Nephron progenitor cell (in vitro differentiated cells): Measurements from ENCODE around the gene PCDHGC3.
A peak's percentile ranks its signal among the peaks of the same experiment; 100 is the strongest.

Experiments
- DNase-seq: peaks from one replicate; pipeline ENCODE4 v3.0.0; 2021
- H3K27ac Mint-ChIP-seq: 2 replicates; pipeline ENCODE4 v1.8.0; 2021; ENCODE audit warnings: mild to moderate bottlenecking, moderate library complexity, mixed read lengths
- H3K27me3 Mint-ChIP-seq: 2 replicates; pipeline ENCODE4 v1.8.0; 2021; ENCODE audit warnings: mild to moderate bottlenecking, low read depth, mixed read lengths; ENCODE audit not compliant: poor library complexity
- H3K36me3 Mint-ChIP-seq: 2 replicates; pipeline ENCODE4 v1.8.0; 2021; ENCODE audit warnings: low read depth, mixed read lengths
- H3K4me1 Mint-ChIP-seq: 2 replicates; pipeline ENCODE4 v1.8.0; 2021; ENCODE audit warnings: mixed read lengths
- H3K4me3 Mint-ChIP-seq: 2 replicates; pipeline ENCODE4 v1.8.0; 2021; ENCODE audit warnings: mild to moderate bottlenecking, moderate library complexity, mixed read lengths
- H3K9me3 Mint-ChIP-seq: 2 replicates; pipeline ENCODE4 v1.8.0; 2021; ENCODE audit warnings: mild to moderate bottlenecking, moderate library complexity, mixed read lengths
- TF ChIP-seq, protein P1 (sequence below): fragments of 200-600 bp; sonication (generic); IDR thresholded peaks from 2 replicates; pipeline ENCODE4 v1.5.0; 2021; ENCODE audit warnings: antibody characterized with exemption

Gene PCDHGC3

DNA sequence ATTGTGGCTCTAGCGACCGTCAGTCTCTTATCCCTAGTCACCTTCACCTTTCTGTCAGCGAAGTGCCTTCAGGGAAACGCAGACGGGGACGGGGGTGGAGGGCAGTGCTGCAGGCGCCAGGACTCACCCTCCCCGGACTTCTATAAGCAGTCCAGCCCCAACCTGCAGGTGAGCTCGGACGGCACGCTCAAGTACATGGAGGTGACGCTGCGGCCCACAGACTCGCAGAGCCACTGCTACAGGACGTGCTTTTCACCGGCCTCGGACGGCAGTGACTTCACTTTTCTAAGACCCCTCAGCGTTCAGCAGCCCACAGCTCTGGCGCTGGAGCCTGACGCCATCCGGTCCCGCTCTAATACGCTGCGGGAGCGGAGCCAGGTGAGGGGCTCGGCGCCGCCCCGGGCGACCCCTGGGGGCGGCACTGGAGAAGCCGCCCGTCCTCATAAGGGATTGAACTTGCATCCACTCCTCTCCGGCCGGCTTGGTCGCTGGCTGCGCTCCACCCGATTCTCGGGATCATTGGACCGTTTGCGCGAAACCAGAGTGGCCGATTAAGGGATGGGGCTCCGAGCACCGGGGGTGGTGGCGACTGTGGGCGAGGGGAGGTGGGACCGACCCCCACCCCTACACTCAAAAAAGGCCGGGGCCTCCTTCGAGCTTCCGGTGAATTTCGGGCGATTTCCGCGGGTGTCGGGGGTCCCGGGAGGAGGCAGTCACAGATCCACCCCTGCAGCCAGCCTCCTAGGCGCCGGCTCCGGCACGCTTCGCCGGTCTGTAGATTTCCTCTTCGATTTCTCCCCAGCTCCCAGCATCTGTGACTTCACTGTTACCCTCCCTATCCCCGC, 15.8 kb downstream of the PCDHGC3 start:
- Mint-ChIP-seq H3K27ac (no peak overlapping the region), H3K4me1 (peaks cover 61% of the 10 kb centered on the region), H3K9me3 (peaks cover 47% of the 10 kb centered on the region), H3K4me3 (no peak overlapping the region), H3K27me3 (peaks cover 7% of the 10 kb centered on the region), H3K36me3 (peaks cover 65% of the 10 kb centered on the region)
- TF ChIP-seq, protein P1, sequence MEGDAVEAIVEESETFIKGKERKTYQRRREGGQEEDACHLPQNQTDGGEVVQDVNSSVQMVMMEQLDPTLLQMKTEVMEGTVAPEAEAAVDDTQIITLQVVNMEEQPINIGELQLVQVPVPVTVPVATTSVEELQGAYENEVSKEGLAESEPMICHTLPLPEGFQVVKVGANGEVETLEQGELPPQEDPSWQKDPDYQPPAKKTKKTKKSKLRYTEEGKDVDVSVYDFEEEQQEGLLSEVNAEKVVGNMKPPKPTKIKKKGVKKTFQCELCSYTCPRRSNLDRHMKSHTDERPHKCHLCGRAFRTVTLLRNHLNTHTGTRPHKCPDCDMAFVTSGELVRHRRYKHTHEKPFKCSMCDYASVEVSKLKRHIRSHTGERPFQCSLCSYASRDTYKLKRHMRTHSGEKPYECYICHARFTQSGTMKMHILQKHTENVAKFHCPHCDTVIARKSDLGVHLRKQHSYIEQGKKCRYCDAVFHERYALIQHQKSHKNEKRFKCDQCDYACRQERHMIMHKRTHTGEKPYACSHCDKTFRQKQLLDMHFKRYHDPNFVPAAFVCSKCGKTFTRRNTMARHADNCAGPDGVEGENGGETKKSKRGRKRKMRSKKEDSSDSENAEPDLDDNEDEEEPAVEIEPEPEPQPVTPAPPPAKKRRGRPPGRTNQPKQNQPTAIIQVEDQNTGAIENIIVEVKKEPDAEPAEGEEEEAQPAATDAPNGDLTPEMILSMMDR: no peak
- no peak for DNase-seq

DNA sequence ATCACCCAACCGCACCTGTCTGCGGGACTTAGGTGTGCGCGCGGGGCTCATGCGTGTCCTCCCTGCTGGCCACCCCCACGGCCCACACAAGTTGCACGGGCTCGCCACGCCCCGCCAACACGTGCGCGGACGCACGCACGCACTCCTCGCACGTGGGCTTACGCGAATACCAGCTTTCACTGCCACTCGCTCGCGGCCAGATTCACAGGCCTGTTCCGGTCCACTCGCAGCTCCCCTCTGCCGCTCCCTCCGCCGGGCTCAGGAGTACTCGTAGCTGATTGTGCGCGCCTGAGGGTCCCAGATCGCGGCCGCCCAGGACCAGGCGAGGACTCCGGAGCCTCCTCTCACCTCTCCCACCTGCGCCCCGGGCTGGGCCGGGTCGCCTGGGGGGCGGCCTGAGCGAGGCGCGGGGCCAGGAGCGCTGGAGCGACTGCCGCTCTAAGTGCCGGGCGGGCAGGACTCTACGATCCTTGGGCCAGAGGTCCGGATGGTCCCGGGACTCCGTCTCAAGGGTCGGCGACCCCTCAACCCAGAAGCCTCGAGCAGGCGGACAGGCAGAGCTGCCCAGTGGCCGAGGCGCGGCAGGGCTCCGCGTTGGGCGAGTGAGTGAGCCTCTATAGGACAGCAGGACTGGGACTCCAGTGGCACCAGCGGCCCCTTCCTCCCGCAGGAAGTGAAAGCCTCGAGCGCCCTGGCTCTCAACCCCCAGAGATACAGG, 16.6 kb downstream of the PCDHGC3 start:
- peaks cover 65% of the 10 kb centered on the region for H3K36me3 Mint-ChIP-seq
- TF ChIP-seq, protein P1: no peak
- H3K27ac Mint-ChIP-seq: no peak overlapping the region
- no peak for DNase-seq
- peaks cover 5% of the 10 kb centered on the region for H3K27me3 Mint-ChIP-seq
- peaks cover 55% of the 10 kb centered on the region for H3K4me1 Mint-ChIP-seq
- peaks cover 39% of the 10 kb centered on the region for H3K9me3 Mint-ChIP-seq
- H3K4me3 Mint-ChIP-seq: no peak overlapping the region

DNA sequence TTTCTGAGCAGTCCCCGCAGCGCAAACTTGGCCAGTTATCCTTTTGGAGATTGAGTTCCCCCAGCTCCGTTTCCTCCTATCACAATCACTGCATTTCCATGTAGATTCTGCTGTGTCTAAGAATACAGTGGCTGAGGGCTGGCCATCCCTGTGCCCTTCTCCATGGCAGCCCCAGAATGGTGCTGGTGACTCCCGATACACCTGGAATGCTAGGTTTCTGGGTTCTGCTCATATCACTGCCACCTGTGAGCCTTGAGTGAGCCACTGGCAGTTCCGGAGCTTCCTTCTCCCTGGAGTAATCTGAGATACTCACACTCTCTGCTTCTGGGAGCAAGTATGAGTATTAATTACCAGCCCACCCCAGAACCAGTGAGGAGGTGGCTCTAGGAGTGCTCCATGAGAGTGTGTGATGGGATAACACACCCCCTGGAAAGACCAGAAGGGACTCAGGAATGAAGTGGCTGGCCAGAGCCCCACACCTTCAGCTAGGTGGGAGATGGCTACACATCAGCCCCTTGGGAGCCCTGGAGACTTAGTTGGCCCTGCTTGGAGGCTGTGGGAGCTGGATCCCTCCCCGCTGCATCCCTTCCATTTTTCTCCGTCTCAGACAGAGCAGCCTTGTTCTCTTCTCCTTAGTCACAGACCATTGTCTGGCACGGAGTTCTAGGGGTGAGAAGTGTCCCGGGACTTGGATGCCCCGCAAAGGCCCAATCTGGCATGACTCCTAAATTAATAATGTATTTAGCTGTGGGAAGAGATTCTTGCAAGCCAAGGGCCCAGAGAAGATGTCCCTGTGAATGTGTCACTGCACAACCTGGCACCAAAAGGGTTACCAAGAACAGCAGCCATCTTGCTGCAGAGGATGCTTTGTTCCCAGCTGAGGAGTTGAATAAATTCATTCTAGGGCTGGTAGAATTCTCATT, 18.0 kb downstream of the PCDHGC3 start:
- Mint-ChIP-seq H3K4me1 (peaks cover 48% of the 10 kb centered on the region), H3K36me3 (peaks cover 63% of the 10 kb centered on the region), H3K27me3 (peaks cover 4% of the 10 kb centered on the region), H3K27ac (peak overlapping the region; percentile 98), H3K9me3 (peaks cover 24% of the 10 kb centered on the region), H3K4me3 (peak overlapping the region; percentile 75)
- no peak for DNase-seq
- TF ChIP-seq, protein P1: no peak

DNA sequence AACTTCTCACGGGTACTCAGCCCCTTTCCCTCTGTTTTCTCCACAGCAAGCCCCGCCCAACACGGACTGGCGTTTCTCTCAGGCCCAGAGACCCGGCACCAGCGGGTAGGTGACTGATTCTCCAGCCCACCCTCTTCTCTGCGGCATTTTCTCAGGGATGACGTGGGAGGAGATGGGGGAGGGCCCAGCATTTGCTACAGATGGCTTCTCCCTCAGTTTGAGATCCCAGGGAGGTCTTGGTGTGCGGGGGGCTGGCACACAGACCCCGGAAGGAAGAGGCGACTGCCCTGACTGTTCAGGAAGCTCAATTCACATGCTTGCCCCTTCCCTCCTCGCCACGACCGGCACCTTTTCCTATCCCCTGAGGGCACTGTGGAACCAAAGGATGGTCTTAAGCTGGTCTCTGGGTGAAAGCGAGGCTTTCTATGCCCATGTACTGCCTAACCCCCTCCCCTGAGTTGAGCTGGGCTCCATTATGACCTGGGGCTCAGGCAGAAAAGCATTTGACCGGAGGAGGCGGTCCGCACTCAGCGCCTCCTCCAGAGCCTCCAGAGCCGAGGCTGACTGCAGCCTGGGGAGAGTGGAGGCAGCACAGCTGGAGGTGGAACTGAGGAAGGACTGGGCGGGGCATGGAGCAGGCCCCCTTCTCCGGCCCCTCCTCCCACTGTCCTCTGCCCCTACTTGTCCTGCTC, 19.1 kb downstream of the PCDHGC3 start:
- Mint-ChIP-seq H3K36me3 (peaks cover 62% of the 10 kb centered on the region), H3K27me3 (peaks cover 6% of the 10 kb centered on the region), H3K4me3 (peak overlapping the region; percentile 75), H3K4me1 (peaks cover 48% of the 10 kb centered on the region), H3K27ac (peak overlapping the region; percentile 98), H3K9me3 (peaks cover 14% of the 10 kb centered on the region)
- DNase-seq: peak; percentile 71
- TF ChIP-seq, protein P1: no peak

DNA sequence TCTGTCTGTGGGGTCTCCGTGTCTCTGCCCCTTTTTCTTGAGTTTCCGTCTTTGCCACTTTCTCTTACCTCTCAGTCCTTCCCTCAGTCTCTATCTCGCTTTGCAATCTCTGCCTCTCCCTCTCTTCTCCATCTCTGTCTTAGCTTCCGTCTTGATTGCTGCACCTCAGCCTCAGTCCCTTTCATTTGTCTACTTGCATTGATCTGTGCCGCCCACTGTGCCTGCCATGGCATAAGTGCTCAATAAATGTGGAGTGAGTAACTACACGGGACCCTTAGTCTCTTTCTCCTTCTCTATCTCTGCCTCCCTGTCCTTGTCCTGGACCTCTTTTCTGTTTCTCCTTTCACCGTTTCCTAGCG, 19.7 kb downstream of the PCDHGC3 start:
- H3K4me1 Mint-ChIP-seq: peaks cover 48% of the 10 kb centered on the region
- peaks cover 62% of the 10 kb centered on the region for H3K36me3 Mint-ChIP-seq
- peak overlapping the region; percentile 96 for H3K27ac Mint-ChIP-seq
- TF ChIP-seq, protein P1: no peak
- H3K27me3 Mint-ChIP-seq: peaks cover 6% of the 10 kb centered on the region
- DNase-seq: no peak
- H3K4me3 Mint-ChIP-seq: peak overlapping the region; percentile 75
- peaks cover 9% of the 10 kb centered on the region for H3K9me3 Mint-ChIP-seq
